Spleen (tissue), 11 donors: ENCODE measurements around the gene HNRNPDL. TPM values are rescaled to one million over a fixed set of nuclear protein-coding genes. Genes with fewer than 3 reads are reported as not detected.
"Not testable (repeated sequence)": the region's sequence is repeated elsewhere in the genome, so short reads cannot be mapped to it uniquely, and the experiment has no call there.

Source experiments
- DNase-seq: peaks from one replicate; pipeline ENCODE4 v3.0.0-alpha.2; 2020
- H3K27ac ChIP-seq, 8 donors: fragments of 200-600 bp; sonication (generic) in 7 of 8; 1 replicate in 4 of 8; 2 replicates in 4 of 8; pipeline versions ENCODE4 v1.5.0 to v1.8.0; 2016 to 2021; ENCODE audit warnings: inconsistent platforms in 4 of 8, mild to moderate bottlenecking in 4 of 8, moderate library complexity in 1 of 8
- H3K27me3 ChIP-seq, 7 donors: fragments of 200-600 bp; sonication (generic) in 6 of 7; replicated peaks in 1 of 7; 1 replicate in 4 of 7; 2 replicates in 3 of 7; pipeline versions ENCODE4 v1.5.0 to v1.8.0; 2016 to 2021; ENCODE audit warnings: inconsistent platforms in 3 of 7, mild to moderate bottlenecking in 1 of 7
- H3K36me3 ChIP-seq, 6 donors: fragments of 200-600 bp; sonication (generic) in 5 of 6; 1 replicate in 4 of 6; 2 replicates in 2 of 6; pipeline versions ENCODE4 v1.5.0 to v1.8.0; 2016 to 2021; ENCODE audit warnings: inconsistent platforms in 2 of 6
- H3K4me1 ChIP-seq, 6 donors: fragments of 200-600 bp; sonication (generic) in 5 of 6; 1 replicate in 3 of 6; 2 replicates in 3 of 6; pipeline versions ENCODE4 v1.5.0 to v1.8.0; 2016 to 2021; ENCODE audit warnings: inconsistent platforms in 3 of 6
- H3K4me3 ChIP-seq, 8 donors: fragments of 200-600 bp; sonication (generic) in 7 of 8; 1 replicate in 4 of 8; 2 replicates in 4 of 8; pipeline versions ENCODE4 v1.5.0 to v1.8.0; 2016 to 2021; ENCODE audit warnings: inconsistent platforms in 4 of 8, mild to moderate bottlenecking in 4 of 8, moderate library complexity in 2 of 8
- H3K9me3 ChIP-seq, 8 donors: fragments of 200-600 bp; sonication (generic) in 7 of 8; 1 replicate in 4 of 8; 2 replicates in 4 of 8; pipeline versions ENCODE4 v1.5.0 to v1.8.0; 2016 to 2021; ENCODE audit warnings: inconsistent platforms in 4 of 8
- POLR2A ChIP-seq, 3 donors: fragments of 450-650 bp; IDR thresholded peaks; one replicate each; pipeline ENCODE4 v1.5.1; 2017; ENCODE audit warnings: antibody characterized with exemption in 3 of 3, mild to moderate bottlenecking in 1 of 3
- POLR2AphosphoS5 ChIP-seq, 3 donors: sonication (generic); formaldehyde crosslinking; IDR thresholded peaks; one replicate each; pipeline ENCODE4 v1.5.1; 2017; ENCODE audit warnings: antibody characterized with exemption in 3 of 3
- WGBS, 5 donors: extraction: QIAGEN DNeasy Blood & Tissue Kit in 3 of 5; methylation state at CpG; one replicate each; pipeline versions ENCODE4 v1.1.5 to v1.1.7; 2013 to 2018; 5-methylcytosine and 5-hydroxymethylcytosine counted together
- intact Hi-C: fragments of 100-400 bp; cut with DNase I; formaldehyde crosslinking; loops from one replicate; pipeline ENCODE4 v1.15.0; 2023; ENCODE audit warnings: low total_unique reads
- polyA plus RNA-seq, 3 donors: library from polyadenylated mRNA; stranded (reverse); fragments of 200-250 nt; gene quantifications; one replicate each; pipeline ENCODE4 v1.2.1, GENCODE V29; 2013
- total RNA-seq, 7 donors: library from RNA; depleted of rRNA in 3 of 7; stranded (reverse); fragments of >200 nt in 3 of 7; fragmentation: NEBNext Ultra II Directional in 4 of 7; extraction: Animal tissue kit (Norgen Biotek cat#: 25700) in 4 of 7; gene quantifications; one replicate each; pipeline versions ENCODE4 v1.1.0 to v1.2.1, GENCODE V29; 2016 to 2021
- TF ChIP-seq, protein P1 (sequence below), 11 experiments: fragments of 200-600 bp in 7 of 11; fragments of 450-650 bp in 4 of 11; sonication (generic) in 4 of 11; IDR thresholded peaks in 8 of 11; conservative IDR thresholded peaks in 3 of 11; 1 replicate in 7 of 11; 2 replicates in 4 of 11; pipeline versions ENCODE4 v1.4.0 to v1.8.0; 2016 to 2021; ENCODE audit warnings: antibody characterized with exemption in 11 of 11, inconsistent platforms in 4 of 11, mild to moderate bottlenecking in 1 of 11
- donor health status: healthy with polysubstance abuse.
- donor health status: DM: no; HTN: no; CAD: no; lungs with moderate emphysema.
- donor health status: DM: no; HTN: no; CAD: no.
- donor health status: Bipolar disorder and iron deficiency.
- donor health status: healthy.
- donor health status: DM: no; HTN: no; CAD: no.
- donor health status: DM: yes; HTN: yes; CAD: no.

The HNRNPDL gene
- total and polyA plus RNA-seq, 10 donors, result 164 to 229 (median 208) TPM

DNA sequence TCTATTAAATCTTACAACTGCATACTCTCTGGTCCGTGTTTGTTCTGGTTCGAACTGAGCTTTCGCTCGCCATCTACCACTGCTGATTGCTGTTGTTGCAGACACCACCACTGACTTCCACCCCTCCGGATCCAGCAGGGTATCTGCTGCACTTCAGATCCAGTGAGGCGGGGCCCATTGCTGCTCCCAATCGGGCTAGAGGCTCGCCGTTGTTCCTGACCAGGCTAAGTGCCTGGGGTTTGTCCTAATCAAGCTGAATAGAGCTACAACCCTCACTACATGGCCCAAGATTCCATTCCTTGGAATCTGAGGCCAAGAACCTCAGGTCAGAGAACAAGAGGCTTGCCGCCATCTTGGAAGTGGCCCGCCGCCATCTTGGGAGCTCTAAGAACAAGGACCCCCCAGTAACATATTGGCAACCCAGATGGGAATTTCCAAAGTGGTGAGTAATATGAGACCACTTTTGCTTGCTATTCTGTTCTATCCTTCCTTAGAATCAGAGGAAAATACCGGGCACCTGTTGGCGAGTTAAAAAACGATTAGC lies 43.4 kb upstream of the HNRNPDL start:
- H3K36me3 ChIP-seq, result no peaks in the 10 kb centered on the region
- no peak overlapping the region for H3K4me3 ChIP-seq
- TF ChIP-seq, protein P1, sequence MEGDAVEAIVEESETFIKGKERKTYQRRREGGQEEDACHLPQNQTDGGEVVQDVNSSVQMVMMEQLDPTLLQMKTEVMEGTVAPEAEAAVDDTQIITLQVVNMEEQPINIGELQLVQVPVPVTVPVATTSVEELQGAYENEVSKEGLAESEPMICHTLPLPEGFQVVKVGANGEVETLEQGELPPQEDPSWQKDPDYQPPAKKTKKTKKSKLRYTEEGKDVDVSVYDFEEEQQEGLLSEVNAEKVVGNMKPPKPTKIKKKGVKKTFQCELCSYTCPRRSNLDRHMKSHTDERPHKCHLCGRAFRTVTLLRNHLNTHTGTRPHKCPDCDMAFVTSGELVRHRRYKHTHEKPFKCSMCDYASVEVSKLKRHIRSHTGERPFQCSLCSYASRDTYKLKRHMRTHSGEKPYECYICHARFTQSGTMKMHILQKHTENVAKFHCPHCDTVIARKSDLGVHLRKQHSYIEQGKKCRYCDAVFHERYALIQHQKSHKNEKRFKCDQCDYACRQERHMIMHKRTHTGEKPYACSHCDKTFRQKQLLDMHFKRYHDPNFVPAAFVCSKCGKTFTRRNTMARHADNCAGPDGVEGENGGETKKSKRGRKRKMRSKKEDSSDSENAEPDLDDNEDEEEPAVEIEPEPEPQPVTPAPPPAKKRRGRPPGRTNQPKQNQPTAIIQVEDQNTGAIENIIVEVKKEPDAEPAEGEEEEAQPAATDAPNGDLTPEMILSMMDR (IDR thresholded peaks at IDR 0.05 in 8 of 11, conservative IDR thresholded peaks at IDR 0.05 in 3 of 11), result no peak
- TF ChIP-seq POLR2AphosphoS5 (IDR thresholded peaks at IDR 0.05), result no peak
- no peak for TF ChIP-seq POLR2A (IDR thresholded peaks at IDR 0.05)
- no peaks in the 10 kb centered on the region for H3K9me3 ChIP-seq
- WGBS, 5 donors, result 97 to 99% (median 98%) methylated on average over 12 to 15 of the region's 15 CpGs
- no peaks in the 10 kb centered on the region for H3K4me1 ChIP-seq
- H3K27ac ChIP-seq, result no peak overlapping the region
- intact Hi-C loops, result no loop called here
- no peak for DNase-seq
- no peaks in the 10 kb centered on the region for H3K27me3 ChIP-seq

DNA sequence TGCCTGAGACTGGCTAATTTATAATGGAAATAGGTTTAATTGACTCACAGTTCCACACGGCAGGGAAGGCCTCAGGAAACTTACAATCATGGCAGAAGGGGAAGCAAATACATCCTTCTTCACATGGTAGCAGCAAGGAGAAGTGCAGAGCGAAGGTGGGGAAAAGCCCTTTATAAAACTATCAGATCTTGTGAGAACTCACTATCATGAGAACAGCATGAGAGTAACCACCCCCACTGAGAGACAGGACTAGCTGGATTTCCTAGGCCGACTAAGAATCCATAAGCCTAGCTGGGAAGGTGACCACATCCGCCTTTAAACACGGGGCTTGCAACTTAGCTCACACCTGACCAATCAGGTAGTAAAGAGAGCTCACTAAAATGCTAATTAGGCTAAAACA lies 42.8 kb upstream of the HNRNPDL start:
- H3K9me3 ChIP-seq, H3K4me1 ChIP-seq, intact Hi-C loops, H3K4me3 ChIP-seq, H3K27me3 ChIP-seq, DNase-seq, H3K27ac ChIP-seq, H3K36me3 ChIP-seq: not testable (repeated sequence)
- WGBS, 5 donors, result 55 to 69% (median 65%) methylated on average over 5 of the region's 5 CpGs

DNA sequence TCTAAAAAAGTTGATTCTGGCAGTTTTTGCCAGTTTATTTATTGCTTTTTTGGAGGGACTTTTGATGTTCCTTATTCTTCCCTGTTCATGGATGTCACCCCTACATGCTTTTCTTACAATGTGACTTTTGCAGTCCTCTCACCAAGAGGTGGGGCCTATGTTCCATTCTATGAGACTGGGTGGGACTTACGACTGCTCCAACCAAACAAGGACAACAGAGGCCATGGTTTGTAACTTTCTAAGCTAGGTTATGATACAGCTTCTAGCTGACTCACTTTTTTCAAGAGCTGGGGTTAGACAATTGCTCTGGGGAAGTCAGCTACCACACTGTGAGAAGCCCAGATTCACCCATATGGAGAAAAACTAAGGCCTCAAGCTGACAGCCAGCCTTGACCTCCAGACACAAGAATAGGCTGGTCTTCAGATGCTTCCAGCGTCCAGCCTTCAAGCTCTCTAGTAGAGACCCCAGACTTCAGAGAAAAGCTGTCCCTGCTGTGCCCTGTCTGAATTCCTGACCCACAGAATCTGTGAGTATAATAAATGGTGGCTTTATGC lies 39.6 kb upstream of the HNRNPDL start:
- 68 to 82% (median 75%) methylated on average over 2 of the region's 2 CpGs for WGBS, 5 donors
- DNase-seq, result no peak
- intact Hi-C loops, result no loop called here

DNA sequence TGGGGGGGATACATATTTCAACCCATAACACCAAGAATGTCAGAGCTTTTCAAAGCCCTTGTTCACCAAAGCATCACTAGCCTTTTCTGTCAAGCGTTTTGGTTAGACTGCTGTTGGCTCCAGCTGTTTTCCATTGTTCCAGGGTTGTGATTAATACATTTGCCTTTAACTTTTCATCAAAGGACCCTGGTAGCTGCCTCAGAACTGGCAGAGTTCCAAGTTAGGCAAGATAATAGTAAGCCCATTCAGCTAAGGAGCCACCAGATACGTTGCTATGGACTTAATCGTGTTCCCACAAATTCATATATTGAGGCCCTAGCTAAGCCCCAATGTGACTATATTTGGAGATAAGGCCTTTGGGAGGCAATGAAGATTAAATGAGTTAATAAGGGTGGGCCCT lies 37.2 kb upstream of the HNRNPDL start:
- Histone ChIP-seq H3K36me3 (peaks cover 0 to 14% (median 0%) of the 10 kb centered on the region in 6 donors), H3K4me1 (peaks cover 0 to 8% (median 3%) of the 10 kb centered on the region in 6 donors), H3K27ac (no peak overlapping the region), H3K9me3 (no peaks in the 10 kb centered on the region), H3K27me3 (no peaks in the 10 kb centered on the region), H3K4me3 (no peak overlapping the region)
- TF ChIP-seq POLR2AphosphoS5 (IDR thresholded peaks at IDR 0.05) (no peak), POLR2A (IDR thresholded peaks at IDR 0.05) (no peak)
- TF ChIP-seq, protein P1 (IDR thresholded peaks at IDR 0.05 in 8 of 11, conservative IDR thresholded peaks at IDR 0.05 in 3 of 11), result no peak
- WGBS, 5 donors, result 61 to 81% (median 69%) methylated on average over 3 of the region's 3 CpGs
- intact Hi-C loops, result no loop called here
- no peak for DNase-seq

More for the DNA sequence above, 39.6 kb upstream of the HNRNPDL start:
- Histone ChIP-seq H3K27ac (no peak overlapping the region), H3K9me3 (no peaks in the 10 kb centered on the region), H3K4me1 (no peaks in the 10 kb centered on the region), H3K4me3 (no peak overlapping the region), H3K27me3 (no peaks in the 10 kb centered on the region), H3K36me3 (peaks cover 0 to 6% (median 0%) of the 10 kb centered on the region in 6 donors)
- TF ChIP-seq POLR2AphosphoS5 (IDR thresholded peaks at IDR 0.05), result no peak
- no peak for TF ChIP-seq POLR2A (IDR thresholded peaks at IDR 0.05)
- TF ChIP-seq, protein P1 (IDR thresholded peaks at IDR 0.05 in 8 of 11, conservative IDR thresholded peaks at IDR 0.05 in 3 of 11), result no peak
